Psoas muscle (tissue), 8 donors: ENCODE measurements around the gene PHF1. TPM values are rescaled to one million over a fixed set of nuclear protein-coding genes. Genes with fewer than 3 reads are reported as not detected.
A peak's percentile ranks its signal among the peaks of the same experiment; 100 is the strongest.

ENCODE experiments used
- ATAC-seq, 4 donors: fragments of 200-7000 bp; cut with Tn5 transposase; one replicate each; pipeline ENCODE4 v1.9.1; 2020; ENCODE audit warnings: moderate library complexity in 3 of 4, mild to moderate bottlenecking in 2 of 4
- DNase-seq, 2 donors: peaks; one replicate each; pipeline ENCODE4 v3.0.0-alpha.2; 2020
- H3K27ac ChIP-seq: fragments of 200-600 bp; one replicate; pipeline ENCODE4 v1.8.0; 2022
- H3K27me3 ChIP-seq, 3 donors: fragments of 200-600 bp in 1 of 3; one replicate each; pipeline versions ENCODE4 v1.6.1 to v1.8.0; 2013 to 2022; ENCODE audit warnings: low read length in 2 of 3, mild to moderate bottlenecking in 2 of 3, moderate library complexity in 1 of 3; ENCODE audit not compliant: insufficient read depth in 3 of 3
- H3K36me3 ChIP-seq, 2 donors: fragments of 200-600 bp in 1 of 2; one replicate each; pipeline versions ENCODE4 v1.6.1 to v1.8.0; 2013 to 2022; ENCODE audit warnings: low read depth in 1 of 2, mild to moderate bottlenecking in 1 of 2, moderate library complexity in 1 of 2; ENCODE audit not compliant: insufficient read depth in 1 of 2
- H3K4me1 ChIP-seq: fragments of 200-600 bp; one replicate; pipeline ENCODE4 v1.8.0; 2022
- H3K4me3 ChIP-seq: fragments of 200-600 bp; one replicate; pipeline ENCODE4 v1.8.0; 2022; ENCODE audit warnings: mild to moderate bottlenecking
- H3K9me3 ChIP-seq: fragments of 200-600 bp; one replicate; pipeline ENCODE4 v1.8.0; 2022
- CTCF ChIP-seq: fragments of 200-600 bp; IDR thresholded peaks from one replicate; pipeline ENCODE4 v1.8.0; 2022; ENCODE audit warnings: antibody characterized with exemption
- WGBS, 3 donors: extraction: QIAGEN DNeasy Blood & Tissue Kit; methylation state at CpG; one replicate each; pipeline versions ENCODE4 v1.1.6 to v1.1.7; 2013; 5-methylcytosine and 5-hydroxymethylcytosine counted together
- intact Hi-C, 2 donors: fragments of 100-400 bp; cut with DNase I; formaldehyde crosslinking; loops; one replicate each; pipeline versions ENCODE4 v1.11.0 to v1.14.2; 2022
- polyA plus RNA-seq, 3 donors: library from polyadenylated mRNA; stranded (reverse); fragments of 200-250 nt; gene quantifications; one replicate each; pipeline ENCODE4 v1.2.3, GENCODE V29; 2013
- total RNA-seq, 4 donors: library from RNA; stranded (reverse); fragmentation: NEBNext Ultra II Directional in 2 of 4; extraction: Animal tissue kit (Norgen Biotek cat#: 25700) in 2 of 4; gene quantifications; one replicate each; pipeline versions ENCODE4 v1.2.1 to v1.2.4, GENCODE V29; 2021 to 2023
- donor health status: healthy with polysubstance abuse.
- donor health status: DM: no; HTN: no; CAD: no; lungs with moderate emphysema.
- donor health status: Bipolar disorder and iron deficiency.
- donor health status: healthy.
- donor health status: DM: yes; HTN: yes; CAD: no.
- donor health status: DM: no; HTN: no; CAD: no.
- donor health status: DM: no; HTN: no; CAD: no.
- donor health status: DM: yes; HTN: yes; CAD: no.

The PHF1 gene
- total and polyA plus RNA-seq, 7 donors = 40.5 to 84.8 (median 57.5) TPM

DNA sequence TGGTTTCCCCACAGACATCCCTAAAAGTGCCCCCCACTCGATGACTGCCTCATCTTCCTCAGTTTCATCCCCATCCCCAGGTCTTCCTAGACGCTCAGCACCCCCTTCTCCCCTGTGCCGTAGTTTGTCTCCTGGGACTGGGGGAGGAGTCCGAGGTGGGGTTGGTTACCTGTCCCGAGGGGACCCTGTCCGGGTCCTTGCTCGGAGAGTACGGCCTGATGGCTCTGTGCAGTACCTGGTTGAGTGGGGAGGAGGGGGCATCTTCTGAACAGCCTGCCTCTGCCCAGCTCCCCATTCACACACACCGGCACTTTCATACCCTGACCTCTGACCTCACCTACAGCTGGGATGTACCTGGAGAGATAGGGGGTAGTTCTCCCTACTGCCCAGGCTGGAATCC lies 5.0 kb downstream of the PHF1 start:
- no peak for DNase-seq
- WGBS, 3 donors = 69 to 72% (median 71%) methylated on average over 9 of the region's 9 CpGs
- H3K9me3 ChIP-seq = no peaks in the 10 kb centered on the region
- H3K36me3 ChIP-seq = peaks cover 3 to 47% of the 10 kb centered on the region in 2 donors
- peaks cover 23% of the 10 kb centered on the region for H3K4me1 ChIP-seq
- no peak overlapping the region for H3K4me3 ChIP-seq
- intact Hi-C loops = loop anchor here in 1 of 2 donors (10.0 kb wide), 1 partner anchor 211 kb away; the partner anchor contains the start of genes HSD17B8, RING1, RXRB and SLC39A7
- no peak for TF ChIP-seq CTCF
- H3K27me3 ChIP-seq = no peaks in the 10 kb centered on the region
- ATAC-seq = no peak
- H3K27ac ChIP-seq = no peak overlapping the region

DNA sequence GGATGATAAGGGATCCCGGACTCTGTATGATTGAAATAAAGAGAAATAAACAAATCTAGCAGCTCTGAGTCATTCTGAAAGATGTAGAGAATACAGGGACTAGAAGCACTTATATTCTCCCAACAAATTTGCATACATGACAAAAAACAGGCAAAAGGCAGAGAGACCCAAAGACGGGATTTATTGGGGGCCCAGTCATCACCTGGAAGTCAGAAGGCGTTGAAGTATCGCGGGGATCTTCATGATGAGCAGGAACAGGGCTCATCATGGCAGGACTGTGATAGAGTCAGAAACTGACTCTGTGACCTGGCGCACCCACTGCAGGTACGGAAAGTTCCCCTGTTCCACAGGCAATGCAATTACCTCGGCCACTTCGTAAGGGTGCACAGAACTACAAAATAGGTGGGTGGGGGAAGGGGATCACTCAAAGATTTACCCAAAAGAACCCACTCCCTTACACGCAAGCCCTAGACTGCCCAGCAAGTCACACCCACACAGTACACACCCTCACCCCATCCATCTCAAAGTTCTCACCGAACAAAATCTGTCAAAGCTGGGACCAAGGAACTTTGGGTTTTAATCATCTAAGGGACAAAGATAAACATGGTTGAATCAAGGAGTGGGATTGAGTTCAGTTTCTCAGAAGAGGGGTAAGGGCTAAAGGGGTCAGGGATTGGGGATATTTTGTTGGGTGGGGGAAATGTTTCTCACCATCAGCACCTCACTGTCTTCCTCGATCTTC lies 5.7 kb downstream of the PHF1 start:
- DNase-seq (no peak), ATAC-seq (no peak)
- Histone ChIP-seq H3K4me3 (peak overlapping the region; percentile 73), H3K9me3 (no peaks in the 10 kb centered on the region), H3K27me3 (no peaks in the 10 kb centered on the region), H3K4me1 (peaks cover 23% of the 10 kb centered on the region), H3K27ac (no peak overlapping the region), H3K36me3 (peaks cover 3 to 47% of the 10 kb centered on the region in 2 donors)
- WGBS, 3 donors = 60 to 65% (median 60%) methylated on average over 12 of the region's 12 CpGs
- intact Hi-C loops = loop anchor here in 1 of 2 donors (10.0 kb wide), 1 partner anchor 212 kb away; the partner anchor contains the start of genes HSD17B8, RING1, RXRB and SLC39A7
- TF ChIP-seq CTCF = no peak

DNA sequence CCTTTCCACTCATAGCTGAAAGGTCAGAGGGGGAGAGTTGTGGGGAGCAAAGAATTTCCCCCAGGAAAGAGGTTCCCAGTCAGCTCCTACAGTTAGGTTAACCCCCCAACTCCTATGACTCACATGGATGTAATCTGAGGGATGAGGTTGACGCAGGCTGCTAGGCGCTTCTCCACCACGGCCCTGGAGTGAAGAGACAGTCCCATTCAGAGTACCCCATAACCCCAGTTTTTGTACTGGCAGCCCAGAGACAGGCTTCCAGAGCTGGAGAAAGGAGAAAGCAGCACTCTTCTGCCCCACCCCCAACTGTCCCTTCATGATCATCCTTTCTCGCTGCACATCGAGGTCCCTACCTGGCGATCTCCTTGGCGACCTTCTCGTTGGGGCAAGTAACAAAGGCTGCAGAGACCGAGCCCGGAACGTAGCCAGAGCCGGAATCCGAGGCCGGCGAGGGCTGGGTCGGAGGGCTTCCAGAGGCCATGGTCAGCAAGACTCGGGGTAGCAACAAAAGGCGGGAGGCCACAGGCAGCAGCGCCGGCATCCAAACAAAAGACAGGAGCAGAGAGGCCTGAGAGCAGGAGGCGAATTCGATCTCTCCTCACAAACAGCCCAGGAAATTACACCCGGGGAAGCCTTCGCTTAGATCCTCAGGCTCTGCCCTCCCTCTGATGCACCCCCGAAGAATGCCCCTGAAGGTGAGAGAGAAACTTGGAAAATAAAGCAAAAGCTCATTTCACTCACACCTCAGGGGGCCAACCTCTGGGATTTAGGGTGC lies 6.5 kb downstream of the PHF1 start:
- Histone ChIP-seq H3K36me3 (peaks cover 3 to 44% of the 10 kb centered on the region in 2 donors), H3K4me3 (peak overlapping the region; percentile 73), H3K4me1 (peaks cover 18% of the 10 kb centered on the region), H3K27me3 (no peaks in the 10 kb centered on the region), H3K27ac (peak overlapping the region; percentile 88), H3K9me3 (no peaks in the 10 kb centered on the region)
- intact Hi-C loops = loop anchor here in 1 of 2 donors (10.0 kb wide), 1 partner anchor 213 kb away; the partner anchor contains the start of genes HSD17B8, RING1, RXRB and SLC39A7
- ATAC-seq (peak in 1 of 4 donors; percentile 20), DNase-seq (no peak)
- 3 to 5% (median 4%) methylated on average over 25 of the region's 25 CpGs for WGBS, 3 donors
- no peak for TF ChIP-seq CTCF

GRCh38 chr6:33417903-33418689 lies 7.3 kb downstream of the PHF1 start, which contains the start of gene CUTA:
TSS of gene CUTA (minus strand) at chr6:33418107. CDS start at chr6:33418000, 107 bp downstream.
- ATAC-seq (peak; percentile 96), DNase-seq (peak; percentile 99 to 100)
- no peaks in the 10 kb centered on the region for H3K27me3 ChIP-seq
- H3K36me3 ChIP-seq = peaks cover 3 to 36% of the 10 kb centered on the region in 2 donors
- TF ChIP-seq CTCF = peak; percentile 25
- H3K4me1 ChIP-seq = peaks cover 18% of the 10 kb centered on the region
- 0 to 1% (median 0%) methylated on average over 51 of the region's 51 CpGs for WGBS, 3 donors
- peak within 1 kb of the TSS; percentile 73 for H3K4me3 ChIP-seq
- peak within 1 kb of the TSS; percentile 97 for H3K27ac ChIP-seq
- intact Hi-C loops = loop anchor here in 1 of 2 donors (10.0 kb wide), 1 partner anchor 213 kb away; the partner anchor contains the start of genes HSD17B8, RING1, RXRB and SLC39A7
- no peaks in the 10 kb centered on the region for H3K9me3 ChIP-seq
